Measurements from ENCODE around the gene EVC2.

The EVC2 gene

DNA sequence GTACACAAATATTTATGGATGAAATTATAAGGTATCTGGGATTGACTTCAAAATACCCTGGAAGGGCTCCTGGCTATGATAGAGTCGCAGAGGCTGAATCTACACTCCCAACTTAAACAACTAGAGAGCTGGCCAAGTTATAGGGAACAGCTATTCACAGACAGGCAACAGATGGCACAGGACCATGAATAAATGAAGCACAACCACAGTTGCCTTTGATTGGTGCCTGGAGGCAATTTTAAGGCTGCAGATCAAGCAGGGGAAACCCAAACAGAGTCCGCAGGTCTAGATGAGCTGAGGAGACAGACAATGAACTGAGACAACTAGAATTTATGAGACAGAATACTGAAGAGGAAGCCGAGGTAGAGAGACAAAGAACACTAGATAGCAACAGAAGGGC, 155.9 kb downstream of the EVC2 start:
- WGBS (ENCODE audit: insufficient coverage, insufficient read length): no CpG with 5 or more reads among the region's 3 CpGs

DNA sequence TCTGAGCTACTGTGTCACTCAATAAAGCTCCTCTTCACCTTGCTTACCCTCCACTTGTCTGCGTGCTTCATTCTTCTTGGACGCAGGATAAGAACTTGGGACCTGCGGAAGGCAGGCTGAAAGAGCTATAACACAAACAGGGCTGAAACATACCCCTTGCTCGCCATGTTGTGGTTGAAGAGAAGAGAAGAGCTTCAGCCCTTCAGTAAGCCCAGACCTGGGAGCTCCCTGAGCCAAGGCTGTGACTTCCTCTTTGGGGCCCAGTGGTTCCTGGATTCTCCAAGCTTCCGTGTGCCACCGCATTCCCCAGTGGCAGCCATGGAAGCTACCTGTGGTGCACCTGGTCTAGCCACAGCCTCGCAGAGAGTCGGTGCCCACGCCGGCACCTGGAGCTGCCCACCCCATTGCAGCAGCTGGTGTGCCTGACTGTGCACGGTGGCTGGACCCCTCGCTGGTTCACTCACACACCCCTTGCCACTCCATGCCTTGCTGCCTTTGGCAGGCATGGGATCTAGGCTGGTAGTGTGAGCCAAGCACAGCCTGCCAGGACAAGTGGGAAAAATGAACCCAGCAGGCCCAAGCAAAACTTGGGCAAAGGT, 160.6 kb downstream of the EVC2 start:
- H3K4me3 ChIP-seq (ENCODE audit: low read length): no peak overlapping the region
- no peaks in the 10 kb centered on the region for H3K36me3 ChIP-seq (ENCODE audit: control insufficient read depth, insufficient read depth, low read length)
- H3K27me3 ChIP-seq (ENCODE audit: control insufficient read depth, insufficient read depth, low read length): no peaks in the 10 kb centered on the region
- no CpG with 5 or more reads among the region's 12 CpGs for WGBS (ENCODE audit: insufficient coverage, insufficient read length)
- no peaks in the 10 kb centered on the region for H3K9me3 ChIP-seq (ENCODE audit: control insufficient read depth, insufficient read depth, low read length)
- no peak overlapping the region for H3K27ac ChIP-seq (ENCODE audit: low read length)
- no peak for DNase-seq (ENCODE audit: low read depth, low spot score)
- H3K4me1 ChIP-seq (ENCODE audit: control insufficient read depth, insufficient read depth, low read length): no peaks in the 10 kb centered on the region

More for the DNA sequence above, 155.9 kb downstream of the EVC2 start:
- H3K36me3 ChIP-seq (ENCODE audit: control insufficient read depth, insufficient read depth, low read length): no peaks in the 10 kb centered on the region
- no peak overlapping the region for H3K27ac ChIP-seq (ENCODE audit: low read length)
- no peaks in the 10 kb centered on the region for H3K9me3 ChIP-seq (ENCODE audit: control insufficient read depth, insufficient read depth, low read length)
- no peaks in the 10 kb centered on the region for H3K4me1 ChIP-seq (ENCODE audit: control insufficient read depth, insufficient read depth, low read length)
- no peak for DNase-seq (ENCODE audit: low read depth, low spot score)
- no peak overlapping the region for H3K4me3 ChIP-seq (ENCODE audit: low read length)
- H3K27me3 ChIP-seq (ENCODE audit: control insufficient read depth, insufficient read depth, low read length): no peaks in the 10 kb centered on the region

DNA sequence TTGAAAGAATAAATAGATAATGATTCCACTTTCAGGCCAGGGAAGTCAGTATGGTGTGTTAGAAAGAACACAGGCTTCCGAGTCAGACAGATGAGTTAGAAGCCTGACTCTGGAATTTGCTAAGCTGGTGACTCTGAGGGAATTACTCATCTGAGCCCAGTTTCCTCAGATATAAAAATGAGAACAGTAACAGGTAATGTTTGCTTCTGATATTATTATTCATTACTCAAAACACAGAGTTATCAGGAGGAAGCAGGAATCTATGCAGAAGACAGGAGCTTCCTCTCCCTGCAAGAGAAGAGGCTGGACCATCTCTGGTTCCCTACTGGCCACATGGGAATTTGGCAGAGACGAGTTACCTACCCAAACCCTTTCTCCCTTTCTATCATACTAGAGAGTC, 163.1 kb downstream of the EVC2 start:
- Histone ChIP-seq H3K27me3 (ENCODE audit: control insufficient read depth, insufficient read depth, low read length) (no peaks in the 10 kb centered on the region), H3K36me3 (ENCODE audit: control insufficient read depth, insufficient read depth, low read length) (no peaks in the 10 kb centered on the region), H3K4me1 (ENCODE audit: control insufficient read depth, insufficient read depth, low read length) (no peaks in the 10 kb centered on the region), H3K4me3 (ENCODE audit: low read length) (no peak overlapping the region), H3K9me3 (ENCODE audit: control insufficient read depth, insufficient read depth, low read length) (no peaks in the 10 kb centered on the region), H3K27ac (ENCODE audit: low read length) (no peak overlapping the region)
- DNase-seq (ENCODE audit: low read depth, low spot score): no peak
- no CpG with 5 or more reads among the region's 2 CpGs for WGBS (ENCODE audit: insufficient coverage, insufficient read length)

DNA sequence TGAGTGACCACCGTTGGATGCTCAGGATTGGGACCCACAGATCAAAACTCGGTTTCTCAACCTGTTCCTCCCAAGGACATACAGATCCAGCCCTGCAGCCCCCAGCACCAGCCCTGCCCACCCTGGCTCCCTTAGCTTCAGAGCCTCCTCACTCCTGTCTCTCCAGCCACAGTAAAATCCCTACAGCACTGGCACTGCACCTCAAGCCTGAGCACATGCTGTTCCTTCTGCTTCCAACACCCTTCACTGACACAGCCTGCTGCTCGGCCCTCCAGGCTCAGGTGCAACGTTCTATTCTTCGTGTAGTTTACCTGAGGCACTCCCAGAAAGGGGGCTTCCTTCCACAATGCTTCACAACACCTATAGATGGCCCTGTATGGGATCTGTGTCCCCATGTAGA, 163.6 kb downstream of the EVC2 start:
- no peak for DNase-seq (ENCODE audit: low read depth, low spot score)
- WGBS (ENCODE audit: insufficient coverage, insufficient read length): no CpG with 5 or more reads among the region's 5 CpGs
- Histone ChIP-seq H3K4me3 (ENCODE audit: low read length) (no peak overlapping the region), H3K27ac (ENCODE audit: low read length) (no peak overlapping the region), H3K27me3 (ENCODE audit: control insufficient read depth, insufficient read depth, low read length) (no peaks in the 10 kb centered on the region), H3K36me3 (ENCODE audit: control insufficient read depth, insufficient read depth, low read length) (no peaks in the 10 kb centered on the region), H3K9me3 (ENCODE audit: control insufficient read depth, insufficient read depth, low read length) (no peaks in the 10 kb centered on the region), H3K4me1 (ENCODE audit: control insufficient read depth, insufficient read depth, low read length) (no peaks in the 10 kb centered on the region)

DNA sequence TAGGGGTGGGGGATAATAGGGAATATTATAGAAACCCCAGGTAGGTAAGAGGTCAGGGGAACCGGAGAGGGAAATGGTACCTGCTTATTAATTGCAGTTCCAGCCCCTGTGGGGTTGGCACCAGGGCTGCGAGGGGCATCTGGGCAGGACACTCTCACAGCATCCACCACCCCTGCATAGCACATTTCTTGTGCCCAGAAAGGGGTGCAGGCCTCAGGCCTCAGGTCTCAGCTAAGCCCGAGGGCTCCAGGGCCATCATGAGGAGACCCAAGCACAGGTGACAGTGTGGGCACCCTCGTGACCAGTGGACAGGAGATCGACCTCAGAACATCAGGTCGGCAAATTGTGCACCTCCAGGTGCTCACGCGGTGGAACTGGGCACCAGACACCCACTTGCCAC, 164.7 kb downstream of the EVC2 start:
- Histone ChIP-seq H3K27ac (ENCODE audit: low read length) (no peak overlapping the region), H3K27me3 (ENCODE audit: control insufficient read depth, insufficient read depth, low read length) (no peaks in the 10 kb centered on the region), H3K4me1 (ENCODE audit: control insufficient read depth, insufficient read depth, low read length) (no peaks in the 10 kb centered on the region), H3K4me3 (ENCODE audit: low read length) (no peak overlapping the region), H3K9me3 (ENCODE audit: control insufficient read depth, insufficient read depth, low read length) (no peaks in the 10 kb centered on the region), H3K36me3 (ENCODE audit: control insufficient read depth, insufficient read depth, low read length) (no peaks in the 10 kb centered on the region)
- no peak for DNase-seq (ENCODE audit: low read depth, low spot score)
- WGBS (ENCODE audit: insufficient coverage, insufficient read length): no CpG with 5 or more reads among the region's 8 CpGs

DNA sequence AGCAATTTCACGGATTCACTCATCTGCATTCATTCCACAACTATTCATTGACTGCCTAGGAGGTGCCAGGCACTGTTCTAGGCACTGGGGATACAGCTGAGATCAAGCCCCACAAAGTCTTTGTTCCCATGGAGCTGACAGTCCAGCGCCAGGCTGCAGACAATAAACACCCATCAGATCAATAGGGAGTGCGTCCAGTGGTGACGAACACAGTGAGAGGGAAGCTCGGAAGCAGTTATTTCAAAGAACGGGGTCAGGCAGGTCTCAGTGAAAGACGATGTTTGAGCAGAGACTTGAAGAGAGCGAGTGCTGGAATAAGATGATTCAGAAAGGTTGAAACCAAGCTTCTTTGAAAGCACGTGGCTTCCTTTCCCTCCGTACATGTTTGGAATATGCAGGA, 167.2 kb downstream of the EVC2 start:
- WGBS (ENCODE audit: insufficient coverage, insufficient read length): no CpG with 5 or more reads among the region's 10 CpGs
- no peak for DNase-seq (ENCODE audit: low read depth, low spot score)
- H3K27ac ChIP-seq (ENCODE audit: low read length): no peak overlapping the region
- H3K27me3 ChIP-seq (ENCODE audit: control insufficient read depth, insufficient read depth, low read length): no peaks in the 10 kb centered on the region
- no peaks in the 10 kb centered on the region for H3K4me1 ChIP-seq (ENCODE audit: control insufficient read depth, insufficient read depth, low read length)
- H3K36me3 ChIP-seq (ENCODE audit: control insufficient read depth, insufficient read depth, low read length): no peaks in the 10 kb centered on the region
- H3K9me3 ChIP-seq (ENCODE audit: control insufficient read depth, insufficient read depth, low read length): no peaks in the 10 kb centered on the region
- H3K4me3 ChIP-seq (ENCODE audit: low read length): no peak overlapping the region

DNA sequence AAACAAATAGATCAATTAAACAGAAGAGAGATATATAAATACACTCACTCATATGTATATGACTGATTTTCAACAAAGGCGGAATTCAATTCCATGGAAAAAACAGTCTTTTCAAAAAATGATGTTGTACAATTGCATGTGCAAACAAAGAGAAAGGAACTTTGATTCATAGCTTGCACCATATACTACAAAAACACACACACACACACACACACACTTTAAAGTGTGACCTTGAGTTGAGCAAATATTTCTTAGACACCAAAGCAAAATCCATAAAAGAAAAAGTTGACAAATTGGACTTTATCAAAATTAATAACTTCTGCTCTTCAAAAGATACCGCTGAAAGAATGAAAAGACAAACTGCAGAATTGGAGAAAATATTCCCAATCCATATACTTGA, 168.8 kb downstream of the EVC2 start:
- Histone ChIP-seq H3K4me3 (ENCODE audit: low read length) (no peak overlapping the region), H3K36me3 (ENCODE audit: control insufficient read depth, insufficient read depth, low read length) (no peaks in the 10 kb centered on the region), H3K4me1 (ENCODE audit: control insufficient read depth, insufficient read depth, low read length) (no peaks in the 10 kb centered on the region), H3K27ac (ENCODE audit: low read length) (no peak overlapping the region), H3K9me3 (ENCODE audit: control insufficient read depth, insufficient read depth, low read length) (no peaks in the 10 kb centered on the region), H3K27me3 (ENCODE audit: control insufficient read depth, insufficient read depth, low read length) (no peaks in the 10 kb centered on the region)
- WGBS (ENCODE audit: insufficient coverage, insufficient read length): no CpG with 5 or more reads among the region's 2 CpGs
- DNase-seq (ENCODE audit: low read depth, low spot score): no peak

DNA sequence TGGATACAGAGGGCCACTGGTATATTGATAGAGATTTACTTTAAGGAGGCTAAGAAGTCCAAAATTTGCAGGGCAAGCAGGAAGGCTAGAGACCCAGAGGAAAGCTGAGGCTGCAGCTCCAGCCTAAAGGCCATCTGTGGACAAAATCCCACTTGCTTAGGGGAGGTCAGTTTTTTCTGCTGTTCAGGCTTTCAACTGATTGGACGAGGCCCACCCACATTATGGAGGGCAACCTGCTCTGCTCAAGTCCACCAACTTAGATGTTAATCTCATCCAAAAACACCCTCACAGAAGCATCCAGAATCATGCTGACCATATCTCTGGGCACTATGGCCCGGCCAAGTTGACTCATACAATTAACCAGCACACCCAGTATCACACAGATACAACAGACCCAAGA, 176.3 kb downstream of the EVC2 start:
- Histone ChIP-seq H3K36me3 (ENCODE audit: control insufficient read depth, insufficient read depth, low read length) (no peaks in the 10 kb centered on the region; the same call in 1 of the 2 replicates), H3K27ac (ENCODE audit: low read length) (no peak overlapping the region), H3K9me3 (ENCODE audit: control insufficient read depth, insufficient read depth, low read length) (no peaks in the 10 kb centered on the region), H3K4me3 (ENCODE audit: low read length) (no peak overlapping the region), H3K4me1 (ENCODE audit: control insufficient read depth, insufficient read depth, low read length) (no peaks in the 10 kb centered on the region), H3K27me3 (ENCODE audit: control insufficient read depth, insufficient read depth, low read length) (no peaks in the 10 kb centered on the region)
- DNase-seq (ENCODE audit: low read depth, low spot score): no peak
- no CpG with 5 or more reads among the region's 2 CpGs for WGBS (ENCODE audit: insufficient coverage, insufficient read length)

DNA sequence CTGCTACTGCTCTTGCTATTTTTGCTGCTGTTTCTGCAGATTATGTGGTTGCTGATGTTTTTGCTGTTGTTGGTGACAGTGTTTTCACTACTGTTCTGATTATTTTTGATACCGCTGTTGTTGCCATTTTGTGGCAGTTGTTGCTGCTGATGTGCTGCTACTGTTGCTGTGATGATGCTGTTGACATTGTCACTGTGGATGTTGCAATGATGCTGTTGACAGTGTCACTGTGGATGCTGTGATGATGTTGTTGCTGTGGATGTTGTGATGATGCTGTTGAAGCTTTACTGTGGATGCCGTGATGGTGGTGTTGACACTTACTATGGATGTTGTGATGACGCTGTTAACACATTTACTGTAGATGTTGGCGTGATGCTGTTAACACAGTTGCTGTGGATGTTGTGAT, 180.3 kb downstream of the EVC2 start:
- H3K4me3 ChIP-seq (ENCODE audit: low read length): no peak overlapping the region
- no peak overlapping the region for H3K27ac ChIP-seq (ENCODE audit: low read length)
- no peaks in the 10 kb centered on the region for H3K27me3 ChIP-seq (ENCODE audit: control insufficient read depth, insufficient read depth, low read length)
- no CpG with 5 or more reads among the region's 4 CpGs for WGBS (ENCODE audit: insufficient coverage, insufficient read length)
- no peaks in the 10 kb centered on the region for H3K9me3 ChIP-seq (ENCODE audit: control insufficient read depth, insufficient read depth, low read length)
- no peak for DNase-seq (ENCODE audit: low read depth, low spot score)
- no peaks in the 10 kb centered on the region for H3K36me3 ChIP-seq (ENCODE audit: control insufficient read depth, insufficient read depth, low read length)
- no peaks in the 10 kb centered on the region for H3K4me1 ChIP-seq (ENCODE audit: control insufficient read depth, insufficient read depth, low read length)

DNA sequence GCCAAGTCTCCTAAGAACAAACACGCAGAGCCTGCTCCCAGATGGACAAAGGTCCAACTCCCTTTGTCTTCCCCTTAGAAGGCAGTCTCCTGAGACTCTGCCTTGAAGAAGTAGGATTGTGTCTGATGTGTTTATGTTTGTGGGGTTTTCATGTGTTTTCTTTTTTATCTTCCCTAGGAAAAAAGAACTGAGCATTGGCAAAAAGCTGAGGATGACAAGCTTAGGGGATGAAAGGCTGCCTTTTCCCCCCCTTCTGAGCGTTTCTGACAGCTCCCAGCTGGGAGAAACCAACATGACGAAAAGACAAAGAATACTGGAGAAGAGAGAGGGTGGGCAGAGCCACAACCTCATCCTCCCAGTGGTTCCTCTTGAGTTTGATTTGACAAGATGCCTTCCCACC, 181.1 kb downstream of the EVC2 start:
- DNase-seq (ENCODE audit: low read depth, low spot score): no peak
- WGBS (ENCODE audit: insufficient coverage, insufficient read length): no CpG with 5 or more reads among the region's 3 CpGs
- H3K4me3 ChIP-seq (ENCODE audit: low read length): no peak overlapping the region
- no peak overlapping the region for H3K27ac ChIP-seq (ENCODE audit: low read length)
- no peaks in the 10 kb centered on the region for H3K9me3 ChIP-seq (ENCODE audit: control insufficient read depth, insufficient read depth, low read length)
- no peaks in the 10 kb centered on the region for H3K36me3 ChIP-seq (ENCODE audit: control insufficient read depth, insufficient read depth, low read length)
- no peaks in the 10 kb centered on the region for H3K27me3 ChIP-seq (ENCODE audit: control insufficient read depth, insufficient read depth, low read length)
- no peaks in the 10 kb centered on the region for H3K4me1 ChIP-seq (ENCODE audit: control insufficient read depth, insufficient read depth, low read length)

DNA sequence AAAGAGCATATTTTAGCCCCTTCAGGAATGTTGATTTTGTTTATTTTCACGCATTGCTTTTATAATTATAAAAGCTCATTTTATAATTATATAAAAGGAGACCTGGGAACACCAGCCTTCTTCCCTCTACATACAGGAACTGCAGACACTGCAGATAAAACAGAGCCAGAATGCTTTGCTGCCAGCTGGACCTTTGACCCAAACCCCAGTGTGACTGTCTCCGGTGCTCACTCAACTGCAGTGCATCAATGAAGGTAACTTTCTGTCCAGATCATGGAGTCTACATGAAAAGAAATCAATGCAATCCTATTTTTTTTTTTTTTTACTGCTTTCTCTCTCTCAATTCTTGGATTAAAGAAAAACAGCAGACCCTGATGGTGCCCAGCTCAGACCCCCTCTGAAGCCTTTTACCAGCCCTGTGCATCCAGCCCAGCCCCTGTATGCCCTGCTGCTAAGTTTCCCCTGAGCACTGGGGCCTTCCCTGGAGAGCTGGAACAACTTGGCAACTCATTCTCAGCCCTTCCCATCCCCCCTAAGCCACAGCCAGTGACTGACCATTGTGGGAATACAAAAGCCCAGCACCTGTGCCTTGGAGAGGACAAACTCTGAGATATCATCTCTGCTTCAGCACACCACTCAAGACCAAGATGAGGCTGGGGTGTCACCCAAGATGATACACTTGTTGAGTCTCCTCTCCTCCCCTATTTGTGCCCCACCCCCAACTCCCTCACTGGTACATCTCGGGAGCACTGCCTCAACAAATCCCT, 182.1 kb downstream of the EVC2 start:
- no peaks in the 10 kb centered on the region for H3K4me1 ChIP-seq (ENCODE audit: control insufficient read depth, insufficient read depth, low read length)
- no CpG with 5 or more reads among the region's 3 CpGs for WGBS (ENCODE audit: insufficient coverage, insufficient read length)
- H3K27me3 ChIP-seq (ENCODE audit: control insufficient read depth, insufficient read depth, low read length): no peaks in the 10 kb centered on the region
- no peak overlapping the region for H3K4me3 ChIP-seq (ENCODE audit: low read length)
- H3K36me3 ChIP-seq (ENCODE audit: control insufficient read depth, insufficient read depth, low read length): no peaks in the 10 kb centered on the region
- DNase-seq (ENCODE audit: low read depth, low spot score): no peak
- H3K9me3 ChIP-seq (ENCODE audit: control insufficient read depth, insufficient read depth, low read length): no peaks in the 10 kb centered on the region
- H3K27ac ChIP-seq (ENCODE audit: low read length): no peak overlapping the region
